ENCODE results near the gene ATF7IP. TPM values are rescaled to one million over a fixed set of nuclear protein-coding genes. Genes with fewer than 3 reads are reported as not detected.
"Not testable (repeated sequence)": the region's sequence is repeated elsewhere in the genome, so short reads cannot be mapped to it uniquely, and the experiment has no call there.

ATF7IP gene
- 10 to 100 TPM; 51.7 to 64.2 (median 55.5) TPM for polyA plus RNA-seq (ENCODE audit: insufficient read length in 3 of 3)
- long read RNA-seq, donor 1, full-length matches to known transcripts = 1 of 1 reads
- long read RNA-seq, donor 1, partial matches to known transcripts = 0 of 1 reads
- long read RNA-seq, donor 1, other reads (novel, unspliced or antisense) = 0 of 1 reads
- long read RNA-seq, donor 2, full-length matches to known transcripts = 4 of 73 reads
- long read RNA-seq, donor 2, partial matches to known transcripts = 44 of 73 reads
- long read RNA-seq, donor 2, other reads (novel, unspliced or antisense) = 25 of 73 reads
- long read RNA-seq, donor 3, full-length matches to known transcripts = 4 of 24 reads
- long read RNA-seq, donor 3, partial matches to known transcripts = 20 of 24 reads
- long read RNA-seq, donor 3, other reads (novel, unspliced or antisense) = 0 of 24 reads
- long read RNA-seq, donor 4, full-length matches to known transcripts = 1 of 1 reads
- long read RNA-seq, donor 4, partial matches to known transcripts = 0 of 1 reads
- long read RNA-seq, donor 4, other reads (novel, unspliced or antisense) = 0 of 1 reads
- long read RNA-seq, donor 5, full-length matches to known transcripts = 1 of 1 reads
- long read RNA-seq, donor 5, partial matches to known transcripts = 0 of 1 reads
- long read RNA-seq, donor 5, other reads (novel, unspliced or antisense) = 0 of 1 reads
- long read RNA-seq, donor 6, full-length matches to known transcripts = 2 of 56 reads
- long read RNA-seq, donor 6, partial matches to known transcripts = 54 of 56 reads
- long read RNA-seq, donor 6, other reads (novel, unspliced or antisense) = 0 of 56 reads
- long read RNA-seq, donor 7, partial matches to known transcripts = 13 of 14 reads
- long read RNA-seq, donor 7, other reads (novel, unspliced or antisense) = 0 of 14 reads
- long read RNA-seq, donor 8, full-length matches to known transcripts = 3 of 3 reads
- long read RNA-seq, donor 8, partial matches to known transcripts = 0 of 3 reads
- long read RNA-seq, donor 8, other reads (novel, unspliced or antisense) = 0 of 3 reads
- long read RNA-seq, donor 9, full-length matches to known transcripts = 6 of 12 reads
- long read RNA-seq, donor 9, partial matches to known transcripts = 6 of 12 reads
- long read RNA-seq, donor 9, other reads (novel, unspliced or antisense) = 0 of 12 reads
- long read RNA-seq, donor 10, partial matches to known transcripts = 118 of 137 reads
- long read RNA-seq, donor 10, other reads (novel, unspliced or antisense) = 19 of 137 reads
- long read RNA-seq, donor 11, partial matches to known transcripts = 5 of 7 reads
- long read RNA-seq, donor 11, other reads (novel, unspliced or antisense) = 0 of 7 reads
- long read RNA-seq, donor 12, full-length matches to known transcripts = 7 of 21 reads
- long read RNA-seq, donor 12, partial matches to known transcripts = 14 of 21 reads
- long read RNA-seq, donor 12, other reads (novel, unspliced or antisense) = 0 of 21 reads
- long read RNA-seq, donor 13, partial matches to known transcripts = 5 of 5 reads
- long read RNA-seq, donor 13, other reads (novel, unspliced or antisense) = 0 of 5 reads
- long read RNA-seq, donor 14 = 0 reads
- long read RNA-seq, donor 15, full-length matches to known transcripts = 1 of 1 reads
- long read RNA-seq, donor 15, partial matches to known transcripts = 0 of 1 reads
- long read RNA-seq, donor 15, other reads (novel, unspliced or antisense) = 0 of 1 reads
- long read RNA-seq, donor 16, full-length matches to known transcripts = 2 of 160 reads
- long read RNA-seq, donor 16, partial matches to known transcripts = 79 of 160 reads
- long read RNA-seq, donor 16, other reads (novel, unspliced or antisense) = 79 of 160 reads

GRCh38 chr12:14365294-14366208, at the start of gene ATF7IP:
Gene ATF7IP (plus strand): TSS chr12:14365682. CDS start chr12:14423916, 58,234 bp downstream.
- peak; percentile 97 for DNase-seq

GRCh38 chr12:14317362-14318146, 47.9 kb upstream of the ATF7IP start:
- DNase-seq = no peak

- not testable (repeated sequence) for DNase-seq
These were observed 45.6 kb upstream of the ATF7IP start for GRCh38 chr12:14319704-14320427.

GRCh38 chr12:14322403-14322802, 43.1 kb upstream of the ATF7IP start:
- no peak for DNase-seq

- no peak for DNase-seq
These were observed 39.7 kb upstream of the ATF7IP start for GRCh38 chr12:14325716-14326343.

GRCh38 chr12:14326699-14327098, 38.8 kb upstream of the ATF7IP start:
- no peak for DNase-seq

GRCh38 chr12:14327711-14328110, 37.8 kb upstream of the ATF7IP start:
- DNase-seq = no peak

- no peak for DNase-seq
These were observed 33.0 kb upstream of the ATF7IP start for GRCh38 chr12:14332482-14332881.

GRCh38 chr12:14340371-14340770, 25.1 kb upstream of the ATF7IP start:
- DNase-seq = no peak

GRCh38 chr12:14351524-14351923, 14.0 kb upstream of the ATF7IP start:
- not testable (repeated sequence) for DNase-seq

GRCh38 chr12:14352066-14352465, 13.4 kb upstream of the ATF7IP start:
- DNase-seq = not testable (repeated sequence)

- not testable (repeated sequence) for DNase-seq
These were observed 10.8 kb upstream of the ATF7IP start for GRCh38 chr12:14354665-14355064.

GRCh38 chr12:14356147-14356546, 9.3 kb upstream of the ATF7IP start:
- DNase-seq = no peak

- no peak for DNase-seq
These were observed 8.0 kb upstream of the ATF7IP start for GRCh38 chr12:14357486-14357885.

- DNase-seq = no peak
These were observed 3.1 kb upstream of the ATF7IP start for GRCh38 chr12:14362352-14362751.

GRCh38 chr12:14364583-14365271, 755 bp upstream of the ATF7IP start:
- no peak for DNase-seq
